A549 (cell line): ENCODE results near the gene HCN4. TPM values are rescaled to one million over a fixed set of nuclear protein-coding genes. Genes with fewer than 3 reads are reported as not detected.

Source experiments
- ATAC-seq, 2 experiments: fragments of 200-7000 bp in 1 of 2; fragments of >200 bp in 1 of 2; cut with Nextera tagmentation in 1 of 2; cut with Tn5 transposase in 1 of 2; 3 replicates each; pipeline versions ENCODE4 v1.8.0 to v1.9.1; 2018 to 2020; ENCODE audit warnings: mild to moderate bottlenecking in 1 of 2, moderate library complexity in 1 of 2
- CTCF ChIA-PET: fragments of 300-600 bp; sonication (Branson Sonifier 250); formaldehyde crosslinking; extraction: SDS; loops from one replicate; lab custom pipeline; 2021; ENCODE audit warnings: antibody characterized with exemption, inconsistent platforms; lab: Yijun Ruan, JAX
- POLR2A ChIA-PET: fragments of 350-600 bp; formaldehyde crosslinking; extraction: SDS; loops from one replicate; lab custom pipeline; 2021; ENCODE audit warnings: antibody characterized with exemption, inconsistent platforms; lab: Yijun Ruan, JAX
- DNase-seq, 2 experiments: peaks; one replicate each; pipeline versions ENCODE4 v3.0.0 to v3.0.0-alpha.2; 2011 to 2016; ENCODE audit warnings: low read depth in 1 of 2, low spot score in 1 of 2
- FAIRE-seq: peaks from 2 replicates; lab custom pipeline; 2011; peaks lifted over from hg19 to GRCh38; lab: Jason Lieb, UNC
- H3K27ac ChIP-seq, 2 experiments: fragments of >200 bp; sonication (Bioruptor Twin); formaldehyde crosslinking; 3 replicates each; pipeline ENCODE4 v1.5.1; 2016 to 2017
- H3K4me1 ChIP-seq: fragments of >200 bp; sonication (Bioruptor Twin); formaldehyde crosslinking; 3 replicates; pipeline ENCODE4 v1.6.1; 2016
- H3K4me2 ChIP-seq: fragments of >200 bp; sonication (Bioruptor Twin); formaldehyde crosslinking; 3 replicates; pipeline ENCODE4 v1.6.1; 2016
- H3K4me3 ChIP-seq: fragments of >200 bp; sonication (Bioruptor Twin); formaldehyde crosslinking; 3 replicates; pipeline ENCODE4 v1.5.1; 2016
- H3K9me3 ChIP-seq: fragments of >200 bp; sonication (Bioruptor Twin); formaldehyde crosslinking; 3 replicates; pipeline ENCODE4 v1.6.1; 2016
- BCL3 ChIP-seq: fragments of >200 bp; sonication (Bioruptor Twin); formaldehyde crosslinking; IDR thresholded peaks from 3 replicates; pipeline ENCODE4 v1.6.1; 2016
- BHLHE40 ChIP-seq: IDR thresholded peaks from 2 replicates; pipeline ENCODE4 v1.6.1; 2012; ENCODE audit warnings: low read depth, low read length, inconsistent platforms
- E2F6 ChIP-seq: IDR thresholded peaks from 2 replicates; pipeline ENCODE4 v1.6.1; 2012; ENCODE audit warnings: low read depth, borderline replicate concordance
- EHF ChIP-seq: fragments of 250-450 bp; sonication (Bioruptor Pico); IDR thresholded peaks from 2 replicates; pipeline ENCODE4 v1.5.0; 2020; ENCODE audit warnings: mild to moderate bottlenecking
- EHMT2 ChIP-seq: fragments of 200-600 bp; sonication (generic); IDR thresholded peaks from 2 replicates; pipeline ENCODE4 v1.6.1; 2016; ENCODE audit warnings: antibody characterized with exemption, low read depth, mild to moderate bottlenecking, moderate library complexity
- ELK1 ChIP-seq: fragments of 150-350 bp; IDR thresholded peaks from 2 replicates; pipeline ENCODE4 v1.6.1; 2014; ENCODE audit warnings: low read depth, mild to moderate bottlenecking, low read length
- EP300 ChIP-seq, 2 experiments: fragments of >200 bp; sonication (Bioruptor Twin); formaldehyde crosslinking; IDR thresholded peaks; 2 replicates in 1 of 2; 3 replicates in 1 of 2; pipeline ENCODE4 v1.6.1; 2016 to 2017
- FOSB ChIP-seq: fragments of 250-450 bp; sonication (Bioruptor Pico); IDR thresholded peaks from 2 replicates; pipeline ENCODE4 v1.5.0; 2020; ENCODE audit warnings: mild to moderate bottlenecking, moderate library complexity
- HDAC2 ChIP-seq: fragments of 200-600 bp; sonication (generic); IDR thresholded peaks from 2 replicates; pipeline ENCODE4 v1.6.1; 2016
- HES2 ChIP-seq: fragments of >200 bp; sonication (Bioruptor Twin); formaldehyde crosslinking; IDR thresholded peaks from 2 replicates; pipeline ENCODE4 v1.6.1; 2016
- HEYL ChIP-seq: fragments of 250-450 bp; sonication (Bioruptor Pico); IDR thresholded peaks from 2 replicates; pipeline ENCODE4 v1.8.0; 2021; ENCODE audit warnings: mild to moderate bottlenecking, moderate library complexity
- HOXA7 ChIP-seq: fragments of 250-450 bp; sonication (Bioruptor Pico); IDR thresholded peaks from 2 replicates; pipeline ENCODE4 v1.5.0; 2020; ENCODE audit warnings: mild to moderate bottlenecking, moderate library complexity
- JUN ChIP-seq, 2 experiments: fragments of >200 bp; sonication (Bioruptor Twin); formaldehyde crosslinking; IDR thresholded peaks; 2 replicates in 1 of 2; 3 replicates in 1 of 2; pipeline ENCODE4 v1.6.1; 2016 to 2017
- MAFK ChIP-seq: fragments of 450-650 bp; IDR thresholded peaks from 2 replicates; pipeline ENCODE4 v1.6.1; 2014; ENCODE audit not compliant: partially characterized antibody
- MAZ ChIP-seq: fragments of 150-350 bp; IDR thresholded peaks from 2 replicates; pipeline ENCODE4 v1.6.1; 2014; ENCODE audit warnings: antibody characterized with exemption, low read depth, low read length, borderline replicate concordance
- MYC ChIP-seq: IDR thresholded peaks from 2 replicates; pipeline ENCODE4 v1.6.1; 2012; ENCODE audit warnings: mild to moderate bottlenecking, inconsistent platforms, low read length, improper control_type of control experiment, borderline replicate concordance
- PBX3 ChIP-seq: IDR thresholded peaks from 2 replicates; pipeline ENCODE4 v1.6.1; 2012
- RAD21 ChIP-seq, 2 experiments: fragments of >200 bp in 1 of 2; sonication (Bioruptor Twin) in 1 of 2; formaldehyde crosslinking in 1 of 2; IDR thresholded peaks in 1 of 2; conservative IDR thresholded peaks in 1 of 2; 2 replicates in 1 of 2; 3 replicates in 1 of 2; pipeline ENCODE4 v1.6.1; 2012 to 2018; ENCODE audit warnings: inconsistent platforms in 1 of 2
- RCOR1 ChIP-seq: fragments of 150-350 bp; IDR thresholded peaks from 2 replicates; pipeline ENCODE4 v1.6.1; 2014; ENCODE audit warnings: antibody characterized with exemption, low read length, low read depth
- REST ChIP-seq: fragments of 200-600 bp; sonication (generic); IDR thresholded peaks from 2 replicates; pipeline ENCODE4 v1.6.1; 2016; ENCODE audit warnings: antibody characterized with exemption, mild to moderate bottlenecking, moderate library complexity
- RFX5 ChIP-seq: fragments of 450-650 bp; IDR thresholded peaks from 2 replicates; pipeline ENCODE4 v1.7.1; 2014; ENCODE audit warnings: antibody characterized with exemption, mild to moderate bottlenecking, moderate library complexity
- SMC3 ChIP-seq: fragments of >200 bp; sonication (Bioruptor Twin); formaldehyde crosslinking; IDR thresholded peaks from 3 replicates; pipeline ENCODE4 v1.6.1; 2018; ENCODE audit warnings: inconsistent platforms
- ZSCAN20 ChIP-seq: fragments of 250-450 bp; sonication (Bioruptor Pico); IDR thresholded peaks from 2 replicates; pipeline ENCODE4 v1.8.0; 2022; ENCODE audit warnings: mild to moderate bottlenecking, moderate library complexity
- WGBS: methylation state at CpG from one replicate; pipeline ENCODE4 v1.1.6; 2017; ENCODE audit errors: missing lambda C conversion rate; 5-methylcytosine and 5-hydroxymethylcytosine counted together
- polyA plus RNA-seq, 4 experiments: library from polyadenylated mRNA; depleted of rRNA in 3 of 4; stranded (reverse); fragments of >200 nt; fragmentation: RNase III in 1 of 4; extraction: RNeasy Plus Mini Kit Qiagen cat#74134 plus additional on column Dnase treatment in 1 of 4; gene quantifications; 2 replicates in 3 of 4; 3 replicates in 1 of 4; pipeline ENCODE4 v1.2.3, GENCODE V29; 2011 to 2017

The HCN4 gene
- polyA plus RNA-seq, 2 of the 4 experiments (the other 2 are of a cell fraction), result 0.03 to 0.09 TPM

- Histone ChIP-seq H3K4me3 (no peak overlapping the region), H3K27ac (no peak overlapping the region), H3K4me1 (no peaks in the 10 kb centered on the region), H3K9me3 (no peaks in the 10 kb centered on the region), H3K4me2 (no peak overlapping the region)
- no peak for DNase-seq
- POLR2A ChIA-PET, result no interaction called here
- WGBS, result 34% methylated on average over 5 of the region's 5 CpGs
- CTCF ChIA-PET, result interaction anchor here (1.0 to 1.7 kb wide), 2 partner anchors 11 to 29 kb away, joined by 6 read pairs; no protein-coding TSS in a partner anchor
- FAIRE-seq, result no peak
- TF ChIP-seq EP300 (IDR thresholded peaks at IDR 0.05), result no peak
- TF ChIP-seq EHF (CRISPR knock-in tag), result no peak
- no peak for TF ChIP-seq E2F6
- no peak for TF ChIP-seq PBX3
- no peak for TF ChIP-seq ELK1
- no peak for TF ChIP-seq HEYL (CRISPR knock-in tag)
- TF ChIP-seq FOSB (CRISPR knock-in tag), result no peak
- TF ChIP-seq MAZ, result no peak
- no peak for TF ChIP-seq BCL3
- TF ChIP-seq JUN (IDR thresholded peaks at IDR 0.05), result no peak
- no peak for TF ChIP-seq RFX5
- no peak for TF ChIP-seq SMC3
- no peak for TF ChIP-seq HDAC2
- no peak for TF ChIP-seq BHLHE40
- TF ChIP-seq HOXA7 (CRISPR knock-in tag), result no peak
- no peak for TF ChIP-seq REST
- TF ChIP-seq HES2, result no peak
- TF ChIP-seq, all 56 proteins: peak for 0
- no peak for ATAC-seq
Observed at GRCh38 chr15:73335471-73335870, 33.3 kb downstream of the HCN4 start.

GRCh38 chr15:73335026-73335425 lies 33.7 kb downstream of the HCN4 start:
- POLR2A ChIA-PET, result no interaction called here
- no peak for ATAC-seq
- FAIRE-seq, result no peak
- H3K4me2 ChIP-seq, result no peak overlapping the region
- no peak overlapping the region for H3K27ac ChIP-seq
- TF ChIP-seq RAD21 (conservative IDR thresholded peaks at IDR 0.05 in 1 of 2, IDR thresholded peaks at IDR 0.05 in 1 of 2) (no peak), EP300 (IDR thresholded peaks at IDR 0.05) (no peak), MYC (no peak), RCOR1 (no peak), HOXA7 (CRISPR knock-in tag) (no peak), ZSCAN20 (no peak), EHMT2 (no peak), ELK1 (no peak), MAFK (no peak)
- TF ChIP-seq, all 56 proteins: peak for 0
- no peak for DNase-seq
- 50% methylated on average over 9 of the region's 9 CpGs for WGBS
- Histone ChIP-seq H3K4me3 (no peak overlapping the region), H3K4me1 (no peaks in the 10 kb centered on the region), H3K9me3 (no peaks in the 10 kb centered on the region)
- CTCF ChIA-PET, result interaction anchor here (1.0 to 1.7 kb wide), 2 partner anchors 10 to 29 kb away, joined by 6 read pairs; no protein-coding TSS in a partner anchor
